Measurements from ENCODE around the gene CNPY3. TPM values are rescaled to one million over a fixed set of nuclear protein-coding genes. Genes with fewer than 3 reads are reported as not detected.
A peak's percentile ranks its signal among the peaks of the same experiment; 100 is the strongest.

The CNPY3 gene
- total and polyA plus RNA-seq, 10 donors: 82.2 to 115 (median 106) TPM

DNA sequence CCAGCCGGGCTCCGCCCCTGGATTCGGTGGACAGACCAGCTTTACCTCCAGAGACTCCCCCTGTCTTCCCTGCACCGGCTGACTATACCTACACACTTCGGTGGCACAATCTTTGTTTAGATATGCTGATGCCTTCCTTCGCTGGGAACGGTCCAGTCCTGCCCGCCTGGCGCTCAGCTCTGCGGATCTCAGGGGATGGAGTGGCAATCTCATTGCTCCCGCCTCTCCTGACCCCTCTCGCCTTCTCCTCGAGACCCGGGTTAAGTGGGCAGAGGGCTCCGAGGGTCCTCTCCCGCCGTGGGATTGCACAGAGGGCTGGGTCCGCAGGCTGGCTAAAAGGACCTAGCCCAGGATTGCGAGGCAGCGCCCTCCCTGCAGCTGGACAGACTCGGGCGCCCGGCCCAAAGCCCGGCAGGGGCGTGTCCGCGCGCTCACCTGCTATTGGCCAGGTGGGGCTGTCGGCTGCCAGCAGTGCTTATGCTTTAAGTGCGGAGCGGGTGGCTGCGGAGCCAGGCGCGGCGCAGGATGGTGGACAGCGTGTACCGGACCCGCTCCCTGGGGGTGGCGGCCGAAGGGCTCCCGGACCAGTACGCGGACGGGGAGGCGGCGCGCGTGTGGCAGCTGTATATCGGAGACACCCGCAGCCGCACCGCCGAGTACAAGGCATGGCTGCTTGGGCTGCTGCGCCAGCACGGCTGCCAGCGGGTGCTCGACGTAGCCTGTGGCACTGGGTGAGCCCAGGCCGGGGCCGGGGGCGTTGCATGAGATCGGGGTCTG, 31.2 kb downstream of the CNPY3 start, which contains the start of gene GNMT:
GNMT (plus strand) TSS at position 512 of the 777 bp plus-strand sequence; CDS start at position 526, 14 bp downstream.
- H3K9me3 ChIP-seq: no peaks in the 10 kb centered on the region
- peak within 1 kb of the TSS; percentile 42 to 71 (median 48) for H3K4me3 ChIP-seq
- TF ChIP-seq POLR2AphosphoS5 (IDR thresholded peaks at IDR 0.05): peak; percentile 24 to 78 (median 62)
- TF ChIP-seq, protein P1, sequence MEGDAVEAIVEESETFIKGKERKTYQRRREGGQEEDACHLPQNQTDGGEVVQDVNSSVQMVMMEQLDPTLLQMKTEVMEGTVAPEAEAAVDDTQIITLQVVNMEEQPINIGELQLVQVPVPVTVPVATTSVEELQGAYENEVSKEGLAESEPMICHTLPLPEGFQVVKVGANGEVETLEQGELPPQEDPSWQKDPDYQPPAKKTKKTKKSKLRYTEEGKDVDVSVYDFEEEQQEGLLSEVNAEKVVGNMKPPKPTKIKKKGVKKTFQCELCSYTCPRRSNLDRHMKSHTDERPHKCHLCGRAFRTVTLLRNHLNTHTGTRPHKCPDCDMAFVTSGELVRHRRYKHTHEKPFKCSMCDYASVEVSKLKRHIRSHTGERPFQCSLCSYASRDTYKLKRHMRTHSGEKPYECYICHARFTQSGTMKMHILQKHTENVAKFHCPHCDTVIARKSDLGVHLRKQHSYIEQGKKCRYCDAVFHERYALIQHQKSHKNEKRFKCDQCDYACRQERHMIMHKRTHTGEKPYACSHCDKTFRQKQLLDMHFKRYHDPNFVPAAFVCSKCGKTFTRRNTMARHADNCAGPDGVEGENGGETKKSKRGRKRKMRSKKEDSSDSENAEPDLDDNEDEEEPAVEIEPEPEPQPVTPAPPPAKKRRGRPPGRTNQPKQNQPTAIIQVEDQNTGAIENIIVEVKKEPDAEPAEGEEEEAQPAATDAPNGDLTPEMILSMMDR (IDR thresholded peaks at IDR 0.05 in 8 of 11, conservative IDR thresholded peaks at IDR 0.05 in 3 of 11): no peak
- intact Hi-C loops (cut with DNase I; ENCODE audit: low total_unique reads): no loop called here
- H3K36me3 ChIP-seq: peaks cover 0 to 38% (median 24%) of the 10 kb centered on the region in 6 donors
- DNase-seq: peak; percentile 89
- H3K4me1 ChIP-seq: peaks cover 11 to 21% (median 19%) of the 10 kb centered on the region in 6 donors
- H3K27me3 ChIP-seq (replicated peaks in 1 of 7): peaks cover 0 to 13% (median 0%) of the 10 kb centered on the region in 7 donors
- peak within 1 kb of the TSS in 1 of 8 donors; percentile 4 for H3K27ac ChIP-seq
- 3 to 11% (median 4%) methylated on average over 38 to 62 of the region's 62 CpGs for WGBS, 5 donors

DNA sequence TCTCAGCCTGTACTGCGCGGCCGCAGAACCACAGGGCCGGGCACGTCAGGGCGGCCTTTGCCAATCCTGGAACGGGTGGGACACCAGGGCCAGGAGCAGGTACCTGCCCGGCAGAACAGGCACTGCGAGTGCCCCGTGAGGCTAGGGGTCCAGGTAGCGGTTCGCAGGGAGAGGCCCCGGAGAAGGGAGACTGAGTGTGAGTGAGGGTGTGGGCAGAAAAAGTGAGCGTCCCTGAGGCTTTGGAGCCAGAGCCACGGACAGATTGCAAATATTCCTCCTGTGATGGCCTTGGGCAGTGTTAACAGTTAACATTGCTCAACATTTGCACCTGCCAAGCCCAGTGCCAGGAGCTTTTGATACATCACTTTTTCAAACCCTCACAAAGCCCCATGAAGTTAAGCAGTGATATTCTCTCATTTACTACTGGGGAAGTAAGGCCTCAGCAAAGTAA, 31.8 kb downstream of the CNPY3 start:
- Histone ChIP-seq H3K27ac (no peak overlapping the region), H3K9me3 (no peaks in the 10 kb centered on the region)
- 35 to 52% (median 44%) methylated on average over 12 to 15 of the region's 15 CpGs for WGBS, 5 donors

DNA sequence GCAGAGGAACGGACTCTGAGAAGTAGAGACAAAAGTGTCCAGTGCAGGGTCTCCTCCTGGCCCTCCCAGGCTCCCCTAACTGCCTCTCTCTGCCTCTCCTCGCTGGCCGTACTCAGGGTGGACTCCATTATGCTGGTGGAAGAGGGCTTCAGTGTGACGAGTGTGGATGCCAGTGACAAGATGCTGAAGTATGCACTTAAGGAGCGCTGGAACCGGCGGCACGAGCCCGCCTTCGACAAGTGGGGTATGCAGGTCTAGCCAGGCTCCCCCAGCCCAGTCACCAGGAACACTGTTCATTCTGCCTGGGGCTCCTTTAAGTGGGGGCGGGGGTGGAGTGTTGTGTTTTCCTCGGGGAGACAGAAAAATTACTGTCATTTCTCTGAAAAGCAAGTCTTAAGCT, 32.8 kb downstream of the CNPY3 start:
- peaks cover 0 to 54% (median 34%) of the 10 kb centered on the region in 6 donors for H3K36me3 ChIP-seq
- no peak overlapping the region for H3K4me3 ChIP-seq
- H3K27me3 ChIP-seq (replicated peaks in 1 of 7): peaks cover 0 to 13% (median 0%) of the 10 kb centered on the region in 7 donors
- H3K9me3 ChIP-seq: no peaks in the 10 kb centered on the region
- H3K4me1 ChIP-seq: peaks cover 11 to 21% (median 19%) of the 10 kb centered on the region in 6 donors
- intact Hi-C loops (cut with DNase I; ENCODE audit: low total_unique reads): no loop called here
- WGBS, 5 donors: 86 to 95% (median 93%) methylated on average over 12 of the region's 12 CpGs
- TF ChIP-seq POLR2A (IDR thresholded peaks at IDR 0.05) (no peak), POLR2AphosphoS5 (IDR thresholded peaks at IDR 0.05) (no peak)
- TF ChIP-seq, protein P1 (IDR thresholded peaks at IDR 0.05 in 8 of 11, conservative IDR thresholded peaks at IDR 0.05 in 3 of 11): no peak
- DNase-seq: peak; percentile 48
- H3K27ac ChIP-seq: no peak overlapping the region

More for the DNA sequence above, 31.8 kb downstream of the CNPY3 start:
- TF ChIP-seq, protein P1 (IDR thresholded peaks at IDR 0.05 in 8 of 11, conservative IDR thresholded peaks at IDR 0.05 in 3 of 11): no peak
- TF ChIP-seq POLR2A (IDR thresholded peaks at IDR 0.05) (no peak), POLR2AphosphoS5 (IDR thresholded peaks at IDR 0.05) (no peak)
- Histone ChIP-seq H3K4me3 (peak overlapping the region; percentile 42 to 71 (median 48)), H3K4me1 (peaks cover 11 to 21% (median 19%) of the 10 kb centered on the region in 6 donors), H3K27me3 (replicated peaks in 1 of 7) (peaks cover 0 to 13% (median 0%) of the 10 kb centered on the region in 7 donors), H3K36me3 (peaks cover 0 to 44% (median 27%) of the 10 kb centered on the region in 6 donors)
- intact Hi-C loops (cut with DNase I; ENCODE audit: low total_unique reads): no loop called here
- no peak for DNase-seq

Measured in spleen (tissue), 11 donors.